Loucy (cell line): ENCODE results near the gene ARHGAP24.

ENCODE experiments used
- H2AFZ ChIP-seq: fragments of 200-600 bp; sonication (generic); 2 replicates; pipeline ENCODE4 v1.6.0; 2016; ENCODE audit warnings: antibody characterized with exemption, mild to moderate bottlenecking, low read length, moderate library complexity
- H3F3A ChIP-seq: fragments of 200-600 bp; 2 replicates; pipeline ENCODE4 v1.6.0; 2016; ENCODE audit warnings: antibody characterized with exemption, low read depth, mild to moderate bottlenecking
- H3K27me3 ChIP-seq: fragments of 200-600 bp; sonication (generic); 2 replicates; pipeline ENCODE4 v1.6.1; 2014; ENCODE audit warnings: low read length, mild to moderate bottlenecking; ENCODE audit not compliant: insufficient read depth, poor library complexity, severe bottlenecking
- H3K36me3 ChIP-seq: fragments of 200-600 bp; sonication (generic); 2 replicates; pipeline ENCODE4 v1.6.1; 2016; ENCODE audit warnings: low read length; ENCODE audit not compliant: insufficient read depth
- H3K4me1 ChIP-seq: fragments of 200-600 bp; sonication (generic); 2 replicates; pipeline ENCODE4 v1.5.1; 2014; ENCODE audit warnings: low read length, mild to moderate bottlenecking; ENCODE audit not compliant: insufficient read depth, poor library complexity, severe bottlenecking
- H3K4me2 ChIP-seq: fragments of 200-600 bp; sonication (generic); 2 replicates; pipeline ENCODE4 v1.6.0; 2014; ENCODE audit warnings: antibody characterized with exemption, low read length, low read depth, mild to moderate bottlenecking; ENCODE audit not compliant: poor library complexity, severe bottlenecking
- H3K4me3 ChIP-seq: fragments of 200-600 bp; sonication (generic); 2 replicates; pipeline ENCODE4 v1.5.1; 2014; ENCODE audit warnings: low read length, mild to moderate bottlenecking, mixed read lengths; ENCODE audit not compliant: poor library complexity, severe bottlenecking
- H3K79me2 ChIP-seq: fragments of 200-600 bp; sonication (generic); 2 replicates; pipeline ENCODE4 v1.6.1; 2014; ENCODE audit warnings: low read length; ENCODE audit not compliant: insufficient read depth
- H3K9ac ChIP-seq: fragments of 200-600 bp; sonication (generic); 2 replicates; pipeline ENCODE4 v1.6.0; 2014; ENCODE audit warnings: mild to moderate bottlenecking, low read depth, low read length, moderate library complexity; ENCODE audit not compliant: poor library complexity, severe bottlenecking
- H3K9me2 ChIP-seq: fragments of 200-600 bp; sonication (generic); replicated peaks from 2 replicates; pipeline ENCODE4 v1.6.1; 2016; ENCODE audit warnings: low read depth, low read length, mixed read lengths
- H3K9me3 ChIP-seq: fragments of 200-600 bp; sonication (generic); 2 replicates; pipeline ENCODE4 v1.6.1; 2014; ENCODE audit warnings: mild to moderate bottlenecking, antibody characterized with exemption, low read length, low read depth; ENCODE audit not compliant: insufficient read depth
- H4K20me1 ChIP-seq: fragments of 200-600 bp; sonication (generic); 2 replicates; pipeline ENCODE4 v1.6.0; 2014; ENCODE audit warnings: antibody characterized with exemption, low read length, mild to moderate bottlenecking; ENCODE audit not compliant: insufficient read depth, poor library complexity, severe bottlenecking
- EZH2phosphoT487 ChIP-seq: fragments of 200-600 bp; IDR thresholded peaks from 2 replicates; pipeline ENCODE4 v1.6.1; 2018; ENCODE audit warnings: antibody characterized with exemption, mild to moderate bottlenecking, moderate library complexity, borderline replicate concordance
- TF ChIP-seq, protein P1 (sequence below): fragments of 200-600 bp; sonication (generic); conservative IDR thresholded peaks from 2 replicates; pipeline ENCODE4 v1.5.1; 2014; ENCODE audit warnings: mild to moderate bottlenecking, antibody characterized with exemption, low read length

The ARHGAP24 gene

DNA sequence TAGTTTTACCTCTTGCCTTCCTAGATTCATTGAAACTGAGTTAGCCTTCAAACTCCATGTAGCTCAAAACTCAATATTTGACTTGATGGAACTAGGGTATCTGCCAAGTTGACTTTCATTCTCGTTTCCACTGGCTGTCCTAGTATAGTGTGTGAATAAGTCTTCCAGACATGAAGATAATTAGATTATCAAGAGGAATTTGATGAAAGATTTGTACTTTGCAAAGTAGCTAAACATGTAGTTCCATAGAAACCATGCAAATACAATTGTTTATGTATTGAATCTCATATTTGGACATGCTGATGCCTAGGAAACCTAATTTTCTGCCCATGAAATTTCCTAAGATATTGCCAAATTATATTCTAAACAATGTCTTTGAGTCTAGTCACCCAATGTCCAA, 297.5 kb downstream of the ARHGAP24 start:
- Histone ChIP-seq H3K4me1 (no peaks in the 10 kb centered on the region), H3K27me3 (no peaks in the 10 kb centered on the region), H2AFZ (no peak overlapping the region), H3K4me3 (no peak overlapping the region), H3K9ac (no peak overlapping the region), H3K9me3 (no peaks in the 10 kb centered on the region), H4K20me1 (no peaks in the 10 kb centered on the region), H3K4me2 (no peak overlapping the region), H3F3A (no peaks in the 10 kb centered on the region), H3K9me2 (no peaks in the 10 kb centered on the region), H3K36me3 (no peaks in the 10 kb centered on the region), H3K79me2 (no peaks in the 10 kb centered on the region)
- TF ChIP-seq, protein P1, sequence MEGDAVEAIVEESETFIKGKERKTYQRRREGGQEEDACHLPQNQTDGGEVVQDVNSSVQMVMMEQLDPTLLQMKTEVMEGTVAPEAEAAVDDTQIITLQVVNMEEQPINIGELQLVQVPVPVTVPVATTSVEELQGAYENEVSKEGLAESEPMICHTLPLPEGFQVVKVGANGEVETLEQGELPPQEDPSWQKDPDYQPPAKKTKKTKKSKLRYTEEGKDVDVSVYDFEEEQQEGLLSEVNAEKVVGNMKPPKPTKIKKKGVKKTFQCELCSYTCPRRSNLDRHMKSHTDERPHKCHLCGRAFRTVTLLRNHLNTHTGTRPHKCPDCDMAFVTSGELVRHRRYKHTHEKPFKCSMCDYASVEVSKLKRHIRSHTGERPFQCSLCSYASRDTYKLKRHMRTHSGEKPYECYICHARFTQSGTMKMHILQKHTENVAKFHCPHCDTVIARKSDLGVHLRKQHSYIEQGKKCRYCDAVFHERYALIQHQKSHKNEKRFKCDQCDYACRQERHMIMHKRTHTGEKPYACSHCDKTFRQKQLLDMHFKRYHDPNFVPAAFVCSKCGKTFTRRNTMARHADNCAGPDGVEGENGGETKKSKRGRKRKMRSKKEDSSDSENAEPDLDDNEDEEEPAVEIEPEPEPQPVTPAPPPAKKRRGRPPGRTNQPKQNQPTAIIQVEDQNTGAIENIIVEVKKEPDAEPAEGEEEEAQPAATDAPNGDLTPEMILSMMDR: no peak
- TF ChIP-seq EZH2phosphoT487: no peak

DNA sequence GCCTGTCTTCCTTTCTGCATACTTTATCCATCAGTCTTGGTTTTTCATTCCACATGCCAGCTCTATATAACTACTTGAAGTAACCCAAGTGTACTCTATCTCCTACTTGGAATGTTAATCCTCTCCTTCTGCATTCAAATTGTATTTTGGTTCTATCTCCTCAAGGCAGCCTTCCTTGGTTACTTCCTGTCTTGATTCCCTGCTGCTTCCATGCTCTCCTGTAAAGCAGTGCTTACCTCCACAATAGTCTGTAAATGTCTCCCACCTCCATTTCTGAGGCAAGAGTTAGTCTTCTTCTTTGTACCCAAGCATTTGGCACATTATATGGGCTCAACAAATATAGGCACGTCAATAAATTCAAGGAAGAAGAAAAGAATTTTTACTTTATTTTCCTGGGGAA, 298.4 kb downstream of the ARHGAP24 start:
- TF ChIP-seq, protein P1: no peak
- no peak for TF ChIP-seq EZH2phosphoT487
- H3K9me2 ChIP-seq: no peaks in the 10 kb centered on the region
- H3K4me1 ChIP-seq: no peaks in the 10 kb centered on the region
- no peaks in the 10 kb centered on the region for H3K9me3 ChIP-seq
- no peaks in the 10 kb centered on the region for H4K20me1 ChIP-seq
- H3K4me2 ChIP-seq: no peak overlapping the region
- H3K27me3 ChIP-seq: no peaks in the 10 kb centered on the region
- no peaks in the 10 kb centered on the region for H3K79me2 ChIP-seq
- H3K4me3 ChIP-seq: no peak overlapping the region
- H3F3A ChIP-seq: no peaks in the 10 kb centered on the region
- no peak overlapping the region for H3K9ac ChIP-seq
- no peaks in the 10 kb centered on the region for H3K36me3 ChIP-seq
- H2AFZ ChIP-seq: no peak overlapping the region

DNA sequence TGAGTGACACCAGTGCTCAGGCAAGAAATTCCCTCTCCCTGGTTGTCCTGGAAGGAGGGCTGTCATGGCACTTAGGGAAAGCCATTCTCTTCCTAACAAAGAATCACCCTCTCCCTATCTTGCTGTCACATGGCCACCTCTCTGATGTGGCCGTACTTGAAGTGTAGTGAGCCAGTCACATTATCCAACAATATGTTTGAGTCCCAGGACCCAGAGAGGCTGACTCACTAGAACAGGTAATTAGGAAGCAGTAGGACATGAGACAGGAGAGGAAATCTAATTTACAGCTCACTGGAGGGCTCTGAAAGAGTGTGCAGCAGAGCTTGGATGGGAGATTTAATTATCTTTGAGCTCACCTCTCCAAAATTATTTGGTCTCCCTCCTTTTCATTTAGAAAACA, 299.1 kb downstream of the ARHGAP24 start:
- Histone ChIP-seq H3K36me3 (no peaks in the 10 kb centered on the region), H2AFZ (no peak overlapping the region), H3K9ac (no peak overlapping the region), H3K4me1 (no peaks in the 10 kb centered on the region), H3K4me2 (no peak overlapping the region), H3K9me3 (no peaks in the 10 kb centered on the region), H3F3A (no peaks in the 10 kb centered on the region), H4K20me1 (no peaks in the 10 kb centered on the region), H3K9me2 (no peaks in the 10 kb centered on the region), H3K79me2 (no peaks in the 10 kb centered on the region), H3K4me3 (no peak overlapping the region), H3K27me3 (no peaks in the 10 kb centered on the region)
- no peak for TF ChIP-seq EZH2phosphoT487
- TF ChIP-seq, protein P1: no peak
